H1 (cell line): ENCODE results near the gene RAP1GAP. TPM values are rescaled to one million over a fixed set of nuclear protein-coding genes. Genes with fewer than 3 reads are reported as not detected.

Experiments used
- CBX5 ChIP-seq: fragments of 300-800, 300-1000 bp; sonication (generic); IDR thresholded peaks from 2 replicates; pipeline ENCODE4 v1.7.1; 2016; ENCODE audit warnings: antibody characterized with exemption, low read length, low read depth
- CEBPB ChIP-seq: IDR thresholded peaks from 2 replicates; pipeline ENCODE4 v1.6.1; 2012; ENCODE audit warnings: low read depth, low read length
- KDM1A ChIP-seq: fragments of 200-600, 300-600 bp; sonication (generic); IDR thresholded peaks from 2 replicates; pipeline ENCODE4 v1.7.1; 2016; ENCODE audit warnings: mild to moderate bottlenecking, low read length, borderline replicate concordance
- polyA plus RNA-seq, 7 experiments: library from polyadenylated mRNA; depleted of rRNA in 3 of 7; stranded (reverse) in 5 of 7; unstranded in 2 of 7; fragments of >200 nt in 5 of 7; fragments of 200-250 nt in 2 of 7; gene quantifications; 1 replicate in 5 of 7; 2 replicates in 1 of 7; 4 replicates in 1 of 7; pipeline versions ENCODE4 v1.2.1 to v1.2.3, GENCODE V29; 2011 to 2013; ENCODE audit warnings: missing spikeins in 2 of 7, mixed read lengths in 2 of 7
- total RNA-seq: library from RNA; stranded (reverse); fragmentation: NEBNext Ultra II Directional; extraction: Animal tissue kit (Norgen Biotek cat#: 25700); gene quantifications from 2 replicates; pipeline ENCODE4 v1.2.1, GENCODE V29; 2021

RAP1GAP gene
- total and polyA plus RNA-seq, 2 of the 8 experiments (the other 6 are each of a cell fraction or from before 2014, with no cell fraction given) = 8.4 TPM

DNA sequence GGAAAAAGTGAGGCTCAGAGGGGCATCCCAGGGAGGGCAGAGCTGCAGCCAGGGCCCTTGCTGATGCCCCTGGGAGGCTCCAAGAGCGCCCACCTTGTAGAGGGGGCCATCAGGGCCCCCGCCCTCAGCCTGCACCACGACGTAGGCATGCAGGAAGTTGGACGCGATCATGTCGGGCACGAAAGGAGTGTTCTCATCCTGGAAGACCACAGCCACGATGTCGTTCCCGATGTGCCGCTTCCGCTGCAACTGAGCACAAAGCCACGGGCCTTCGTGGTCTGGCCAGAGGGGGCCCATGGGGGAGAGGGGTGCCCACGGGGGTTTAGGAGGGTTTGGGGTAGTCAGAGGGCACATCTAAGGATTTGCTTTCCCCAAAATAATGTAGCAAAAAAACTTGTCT is 59.1 kb downstream of the RAP1GAP start (continued):
- TF ChIP-seq CEBPB (no peak), KDM1A (no peak), CBX5 (no peak)
